Liver (tissue), 9 donors: ENCODE data around the gene MRPL32. TPM values are rescaled to one million over a fixed set of nuclear protein-coding genes. Genes with fewer than 3 reads are reported as not detected.

Experiments
- DNase-seq: peaks from one replicate; pipeline ENCODE4 v3.0.0-alpha.2; 2017; ENCODE audit warnings: low spot score
- H3K27ac ChIP-seq, 2 donors: one replicate each; pipeline ENCODE4 v1.7.0; 2013; ENCODE audit warnings: inconsistent platforms in 2 of 2, low read length in 2 of 2, control low read depth in 1 of 2, low read depth in 1 of 2, mild to moderate bottlenecking in 1 of 2
- H3K27me3 ChIP-seq, 4 donors: one replicate each; pipeline versions ENCODE4 v1.6.1 to v1.7.0; 2013; ENCODE audit warnings: low read length in 3 of 4, inconsistent platforms in 1 of 4, mild to moderate bottlenecking in 1 of 4, moderate library complexity in 1 of 4; ENCODE audit not compliant: control insufficient read depth in 4 of 4, insufficient read depth in 4 of 4
- H3K36me3 ChIP-seq, 4 donors: one replicate each; pipeline versions ENCODE4 v1.6.1 to v1.7.0; 2013; ENCODE audit warnings: low read length in 3 of 4, mild to moderate bottlenecking in 3 of 4, low read depth in 1 of 4, moderate library complexity in 1 of 4; ENCODE audit not compliant: control insufficient read depth in 4 of 4, insufficient read depth in 3 of 4
- H3K4me1 ChIP-seq, 4 donors: one replicate each; pipeline versions ENCODE4 v1.6.1 to v1.7.0; 2013; ENCODE audit warnings: low read length in 3 of 4, mild to moderate bottlenecking in 3 of 4, moderate library complexity in 1 of 4; ENCODE audit not compliant: control insufficient read depth in 4 of 4, insufficient read depth in 4 of 4
- H3K4me3 ChIP-seq, 3 donors: one replicate each; pipeline versions ENCODE4 v1.6.1 to v1.7.0; 2013; ENCODE audit warnings: low read length in 3 of 3, control low read depth in 1 of 3, low read depth in 1 of 3, mild to moderate bottlenecking in 1 of 3
- H3K9ac ChIP-seq, 2 donors: one replicate each; pipeline ENCODE4 v1.7.0; 2013; ENCODE audit warnings: low read length in 2 of 2, mild to moderate bottlenecking in 2 of 2, moderate library complexity in 2 of 2, control low read depth in 1 of 2, low read depth in 1 of 2
- H3K9me3 ChIP-seq, 4 donors: one replicate each; pipeline versions ENCODE4 v1.6.1 to v1.7.0; 2013; ENCODE audit warnings: low read length in 3 of 4; ENCODE audit not compliant: control insufficient read depth in 4 of 4
- EGR1 ChIP-seq, 2 donors: IDR thresholded peaks; 2 replicates each; pipeline ENCODE4 v1.6.1; 2016 to 2018; ENCODE audit warnings: antibody characterized with exemption in 2 of 2, low read depth in 2 of 2
- FOXA1 ChIP-seq: IDR thresholded peaks from 2 replicates; pipeline ENCODE4 v1.6.1; 2016; ENCODE audit warnings: antibody characterized with exemption
- FOXA2 ChIP-seq: IDR thresholded peaks from 2 replicates; pipeline ENCODE4 v1.6.1; 2016; ENCODE audit warnings: antibody characterized with exemption
- HNF4A ChIP-seq, 2 donors: conservative IDR thresholded peaks; 2 replicates each; pipeline ENCODE4 v1.6.1; 2016; ENCODE audit warnings: antibody characterized with exemption in 2 of 2, mild to moderate bottlenecking in 2 of 2
- JUND ChIP-seq, 2 donors: IDR thresholded peaks; 2 replicates each; pipeline ENCODE4 v1.6.1; 2016; ENCODE audit warnings: antibody characterized with exemption in 2 of 2
- NR2F2 ChIP-seq: IDR thresholded peaks from 2 replicates; pipeline ENCODE4 v1.6.1; 2016; ENCODE audit warnings: antibody characterized with exemption
- RAD21 ChIP-seq, 2 donors: IDR thresholded peaks; 2 replicates each; pipeline ENCODE4 v1.6.1; 2016; ENCODE audit warnings: antibody characterized with exemption in 2 of 2, mild to moderate bottlenecking in 2 of 2
- RXRA ChIP-seq, 2 donors: IDR thresholded peaks; 2 replicates each; pipeline ENCODE4 v1.6.1; 2017 to 2018; ENCODE audit warnings: antibody characterized with exemption in 2 of 2, mild to moderate bottlenecking in 1 of 2
- SP1 ChIP-seq: IDR thresholded peaks from 2 replicates; pipeline ENCODE4 v1.6.1; 2018; ENCODE audit warnings: antibody characterized with exemption, mild to moderate bottlenecking
- TAF1 ChIP-seq: conservative IDR thresholded peaks from 2 replicates; pipeline ENCODE4 v1.6.1; 2016; ENCODE audit warnings: antibody characterized with exemption, mild to moderate bottlenecking
- YY1 ChIP-seq: IDR thresholded peaks from 2 replicates; pipeline ENCODE4 v1.6.1; 2016; ENCODE audit warnings: antibody characterized with exemption, mild to moderate bottlenecking
- WGBS: extraction: QIAGEN DNeasy Blood & Tissue Kit; methylation state at CpG from one replicate; pipeline ENCODE4 v1.1.7; 2013; 5-methylcytosine and 5-hydroxymethylcytosine counted together
- polyA plus RNA-seq, 2 donors: library from polyadenylated mRNA; stranded (reverse) in 1 of 2; unstranded in 1 of 2; fragments of 200-250 nt in 1 of 2; fragments of >200 nt in 1 of 2; fragmentation: Nextera tagmentation in 1 of 2; extraction: Ambion mirVana in 1 of 2; gene quantifications; one replicate each; pipeline versions ENCODE4 v1.2.1 to v1.2.3, GENCODE V29; 2013 to 2015
- total RNA-seq, 2 donors: library from RNA; depleted of rRNA; stranded (reverse); fragments of >200 nt; gene quantifications; one replicate each; pipeline ENCODE4 v1.2.3, GENCODE V29; 2014
- TF ChIP-seq, protein P1 (sequence below): IDR thresholded peaks from 2 replicates; pipeline ENCODE4 v1.6.1; 2016; ENCODE audit warnings: antibody characterized with exemption
- TF ChIP-seq, protein P2 (sequence below): IDR thresholded peaks from 2 replicates; pipeline ENCODE4 v1.6.1; 2016; ENCODE audit warnings: antibody characterized with exemption
- TF ChIP-seq, protein P3 (sequence below): fragments of 150-350 bp; IDR thresholded peaks from 2 replicates; pipeline ENCODE4 v1.5.1; 2017; ENCODE audit warnings: improper control_type of control experiment, low read depth, low read length; ENCODE audit not compliant: missing input control
- TF ChIP-seq, protein P4 (sequence below): IDR thresholded peaks from 2 replicates; pipeline ENCODE4 v1.6.1; 2016; ENCODE audit warnings: antibody characterized with exemption, mild to moderate bottlenecking
- TF ChIP-seq, protein P5 (sequence below): IDR thresholded peaks from 2 replicates; pipeline ENCODE4 v1.6.1; 2016; ENCODE audit warnings: antibody characterized with exemption
- donor health status: healthy.
- donor health status: healthy.
- donor health status: healthy.
- donor health status: healthy.
- donor health status: healthy.

Gene MRPL32
- total and polyA plus RNA-seq, 4 donors: 23.6 to 94.7 (median 47.9) TPM

DNA sequence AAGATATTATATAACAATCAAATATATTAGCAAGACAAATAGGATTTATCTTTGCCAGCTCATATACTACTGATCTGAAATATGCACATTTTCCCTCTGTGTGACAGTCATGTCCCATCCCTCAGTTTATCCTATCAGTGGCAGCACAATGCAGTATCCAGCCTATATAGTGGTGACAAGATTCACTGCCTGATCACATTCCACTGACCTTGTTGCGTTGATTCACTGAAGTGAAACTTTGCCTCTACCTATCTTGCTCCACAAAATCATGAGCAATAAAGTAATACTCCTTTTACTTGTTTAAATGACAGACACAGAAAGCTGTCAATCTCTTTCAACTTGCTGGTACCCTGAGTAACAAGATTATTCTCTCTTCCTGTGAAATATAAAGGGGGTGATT lies 6.5 kb upstream of the MRPL32 start:
- no peak overlapping the region for H3K9ac ChIP-seq
- H3K4me1 ChIP-seq: peaks cover 7 to 34% (median 27%) of the 10 kb centered on the region in 4 donors

DNA sequence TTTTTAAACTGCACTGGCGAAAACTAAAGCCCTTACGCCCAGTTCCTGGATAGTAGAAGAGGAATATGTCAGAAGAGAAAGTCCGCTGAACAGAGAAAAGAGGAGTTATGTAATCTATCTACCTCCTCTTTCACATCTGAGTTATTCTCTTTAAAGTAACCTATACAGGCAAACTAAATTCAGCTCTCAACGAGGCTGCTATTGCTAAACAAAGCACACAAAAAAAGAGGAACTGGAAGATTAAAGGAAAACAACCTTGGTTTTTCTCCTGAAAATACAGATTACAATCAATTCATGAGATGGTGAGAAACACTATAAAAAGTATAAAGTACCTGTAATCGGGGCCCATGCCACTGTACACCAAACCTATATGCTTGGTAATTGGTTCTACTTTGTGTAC lies 6.0 kb upstream of the MRPL32 start:
- Histone ChIP-seq H3K27ac (no peak overlapping the region), H3K9ac (no peak overlapping the region), H3K4me3 (no peak overlapping the region), H3K27me3 (no peaks in the 10 kb centered on the region), H3K9me3 (no peaks in the 10 kb centered on the region), H3K36me3 (peaks cover 9 to 45% (median 38%) of the 10 kb centered on the region in 4 donors), H3K4me1 (peaks cover 7 to 39% (median 30%) of the 10 kb centered on the region in 4 donors)
- no peak for DNase-seq
- 83% methylated on average over 5 of the region's 5 CpGs for WGBS
- TF ChIP-seq RAD21 (IDR thresholded peaks at IDR 0.05) (no peak), JUND (IDR thresholded peaks at IDR 0.05) (no peak), FOXA1 (no peak), FOXA2 (no peak), NR2F2 (no peak), HNF4A (conservative IDR thresholded peaks at IDR 0.05) (no peak), SP1 (no peak), TAF1 (no peak), RXRA (IDR thresholded peaks at IDR 0.05) (no peak), EGR1 (IDR thresholded peaks at IDR 0.05; ENCODE audit: low read depth in 2 of 2) (no peak)
- TF ChIP-seq, protein P1, sequence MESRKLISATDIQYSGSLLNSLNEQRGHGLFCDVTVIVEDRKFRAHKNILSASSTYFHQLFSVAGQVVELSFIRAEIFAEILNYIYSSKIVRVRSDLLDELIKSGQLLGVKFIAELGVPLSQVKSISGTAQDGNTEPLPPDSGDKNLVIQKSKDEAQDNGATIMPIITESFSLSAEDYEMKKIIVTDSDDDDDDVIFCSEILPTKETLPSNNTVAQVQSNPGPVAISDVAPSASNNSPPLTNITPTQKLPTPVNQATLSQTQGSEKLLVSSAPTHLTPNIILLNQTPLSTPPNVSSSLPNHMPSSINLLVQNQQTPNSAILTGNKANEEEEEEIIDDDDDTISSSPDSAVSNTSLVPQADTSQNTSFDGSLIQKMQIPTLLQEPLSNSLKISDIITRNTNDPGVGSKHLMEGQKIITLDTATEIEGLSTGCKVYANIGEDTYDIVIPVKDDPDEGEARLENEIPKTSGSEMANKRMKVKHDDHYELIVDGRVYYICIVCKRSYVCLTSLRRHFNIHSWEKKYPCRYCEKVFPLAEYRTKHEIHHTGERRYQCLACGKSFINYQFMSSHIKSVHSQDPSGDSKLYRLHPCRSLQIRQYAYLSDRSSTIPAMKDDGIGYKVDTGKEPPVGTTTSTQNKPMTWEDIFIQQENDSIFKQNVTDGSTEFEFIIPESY: no peak
- TF ChIP-seq, protein P2, sequence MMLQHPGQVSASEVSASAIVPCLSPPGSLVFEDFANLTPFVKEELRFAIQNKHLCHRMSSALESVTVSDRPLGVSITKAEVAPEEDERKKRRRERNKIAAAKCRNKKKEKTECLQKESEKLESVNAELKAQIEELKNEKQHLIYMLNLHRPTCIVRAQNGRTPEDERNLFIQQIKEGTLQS: no peak
- TF ChIP-seq, protein P3, sequence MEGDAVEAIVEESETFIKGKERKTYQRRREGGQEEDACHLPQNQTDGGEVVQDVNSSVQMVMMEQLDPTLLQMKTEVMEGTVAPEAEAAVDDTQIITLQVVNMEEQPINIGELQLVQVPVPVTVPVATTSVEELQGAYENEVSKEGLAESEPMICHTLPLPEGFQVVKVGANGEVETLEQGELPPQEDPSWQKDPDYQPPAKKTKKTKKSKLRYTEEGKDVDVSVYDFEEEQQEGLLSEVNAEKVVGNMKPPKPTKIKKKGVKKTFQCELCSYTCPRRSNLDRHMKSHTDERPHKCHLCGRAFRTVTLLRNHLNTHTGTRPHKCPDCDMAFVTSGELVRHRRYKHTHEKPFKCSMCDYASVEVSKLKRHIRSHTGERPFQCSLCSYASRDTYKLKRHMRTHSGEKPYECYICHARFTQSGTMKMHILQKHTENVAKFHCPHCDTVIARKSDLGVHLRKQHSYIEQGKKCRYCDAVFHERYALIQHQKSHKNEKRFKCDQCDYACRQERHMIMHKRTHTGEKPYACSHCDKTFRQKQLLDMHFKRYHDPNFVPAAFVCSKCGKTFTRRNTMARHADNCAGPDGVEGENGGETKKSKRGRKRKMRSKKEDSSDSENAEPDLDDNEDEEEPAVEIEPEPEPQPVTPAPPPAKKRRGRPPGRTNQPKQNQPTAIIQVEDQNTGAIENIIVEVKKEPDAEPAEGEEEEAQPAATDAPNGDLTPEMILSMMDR: no peak
- TF ChIP-seq, protein P4, sequence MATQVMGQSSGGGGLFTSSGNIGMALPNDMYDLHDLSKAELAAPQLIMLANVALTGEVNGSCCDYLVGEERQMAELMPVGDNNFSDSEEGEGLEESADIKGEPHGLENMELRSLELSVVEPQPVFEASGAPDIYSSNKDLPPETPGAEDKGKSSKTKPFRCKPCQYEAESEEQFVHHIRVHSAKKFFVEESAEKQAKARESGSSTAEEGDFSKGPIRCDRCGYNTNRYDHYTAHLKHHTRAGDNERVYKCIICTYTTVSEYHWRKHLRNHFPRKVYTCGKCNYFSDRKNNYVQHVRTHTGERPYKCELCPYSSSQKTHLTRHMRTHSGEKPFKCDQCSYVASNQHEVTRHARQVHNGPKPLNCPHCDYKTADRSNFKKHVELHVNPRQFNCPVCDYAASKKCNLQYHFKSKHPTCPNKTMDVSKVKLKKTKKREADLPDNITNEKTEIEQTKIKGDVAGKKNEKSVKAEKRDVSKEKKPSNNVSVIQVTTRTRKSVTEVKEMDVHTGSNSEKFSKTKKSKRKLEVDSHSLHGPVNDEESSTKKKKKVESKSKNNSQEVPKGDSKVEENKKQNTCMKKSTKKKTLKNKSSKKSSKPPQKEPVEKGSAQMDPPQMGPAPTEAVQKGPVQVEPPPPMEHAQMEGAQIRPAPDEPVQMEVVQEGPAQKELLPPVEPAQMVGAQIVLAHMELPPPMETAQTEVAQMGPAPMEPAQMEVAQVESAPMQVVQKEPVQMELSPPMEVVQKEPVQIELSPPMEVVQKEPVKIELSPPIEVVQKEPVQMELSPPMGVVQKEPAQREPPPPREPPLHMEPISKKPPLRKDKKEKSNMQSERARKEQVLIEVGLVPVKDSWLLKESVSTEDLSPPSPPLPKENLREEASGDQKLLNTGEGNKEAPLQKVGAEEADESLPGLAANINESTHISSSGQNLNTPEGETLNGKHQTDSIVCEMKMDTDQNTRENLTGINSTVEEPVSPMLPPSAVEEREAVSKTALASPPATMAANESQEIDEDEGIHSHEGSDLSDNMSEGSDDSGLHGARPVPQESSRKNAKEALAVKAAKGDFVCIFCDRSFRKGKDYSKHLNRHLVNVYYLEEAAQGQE: no peak
- TF ChIP-seq, protein P5, sequence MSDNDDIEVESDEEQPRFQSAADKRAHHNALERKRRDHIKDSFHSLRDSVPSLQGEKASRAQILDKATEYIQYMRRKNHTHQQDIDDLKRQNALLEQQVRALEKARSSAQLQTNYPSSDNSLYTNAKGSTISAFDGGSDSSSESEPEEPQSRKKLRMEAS: no peak

More for the DNA sequence above, 6.5 kb upstream of the MRPL32 start:
- no peaks in the 10 kb centered on the region for H3K9me3 ChIP-seq
- DNase-seq: no peak
- peaks cover 11 to 50% (median 43%) of the 10 kb centered on the region in 4 donors for H3K36me3 ChIP-seq
- no peaks in the 10 kb centered on the region for H3K27me3 ChIP-seq
- TF ChIP-seq, protein P3: no peak
- no peak for TF ChIP-seq HNF4A (conservative IDR thresholded peaks at IDR 0.05)
- no peak for TF ChIP-seq SP1
- TF ChIP-seq YY1: no peak
- no peak overlapping the region for H3K4me3 ChIP-seq
- WGBS: 93% methylated on average over 1 of the region's 1 CpG
- no peak overlapping the region for H3K27ac ChIP-seq
